Activated naive CD4-positive, alpha-beta T cell treated with anti-CD3 and anti-CD28 coated beads, Interleukin-2, amount 50 U/mL, for 24 hours (primary cell): Measurements from ENCODE around the gene KLK3.

Source experiments
- H3K27ac Mint-ChIP-seq: one replicate; pipeline ENCODE4 v1.8.0; 2021; ENCODE audit warnings: mild to moderate bottlenecking, mixed read lengths
- H3K27me3 Mint-ChIP-seq: one replicate; pipeline ENCODE4 v1.8.0; 2021; ENCODE audit warnings: mixed read lengths
- H3K36me3 Mint-ChIP-seq: one replicate; pipeline ENCODE4 v1.8.0; 2021; ENCODE audit warnings: mixed read lengths
- H3K4me1 Mint-ChIP-seq: one replicate; pipeline ENCODE4 v1.8.0; 2021; ENCODE audit warnings: mixed read lengths
- H3K4me3 Mint-ChIP-seq: one replicate; pipeline ENCODE4 v1.8.0; 2021; ENCODE audit warnings: mild to moderate bottlenecking, mixed read lengths
- H3K9me3 Mint-ChIP-seq: one replicate; pipeline ENCODE4 v1.8.0; 2021; ENCODE audit warnings: mixed read lengths

KLK3 gene

GRCh38 chr19:50897612-50898011 lies 42.9 kb downstream of the KLK3 start:
- Mint-ChIP-seq H3K36me3 (no peaks in the 10 kb centered on the region), H3K27me3 (peaks cover 8% of the 10 kb centered on the region), H3K9me3 (no peaks in the 10 kb centered on the region), H3K27ac (no peak overlapping the region), H3K4me1 (no peaks in the 10 kb centered on the region), H3K4me3 (no peak overlapping the region)

- Mint-ChIP-seq H3K4me3 (no peak overlapping the region), H3K27me3 (peaks cover 8% of the 10 kb centered on the region), H3K4me1 (no peaks in the 10 kb centered on the region), H3K36me3 (no peaks in the 10 kb centered on the region), H3K27ac (no peak overlapping the region), H3K9me3 (no peaks in the 10 kb centered on the region)
Observed at GRCh38 chr19:50898018-50898417, 43.3 kb downstream of the KLK3 start.

- Mint-ChIP-seq H3K36me3 (no peaks in the 10 kb centered on the region), H3K4me1 (no peaks in the 10 kb centered on the region), H3K27ac (no peak overlapping the region), H3K4me3 (no peak overlapping the region), H3K9me3 (no peaks in the 10 kb centered on the region), H3K27me3 (peaks cover 7% of the 10 kb centered on the region)
Observed at GRCh38 chr19:50899569-50899968, 44.9 kb downstream of the KLK3 start.

- H3K9me3 Mint-ChIP-seq, result no peaks in the 10 kb centered on the region
- H3K27ac Mint-ChIP-seq, result no peak overlapping the region
- peaks cover 20% of the 10 kb centered on the region for H3K27me3 Mint-ChIP-seq
- H3K4me3 Mint-ChIP-seq, result no peak overlapping the region
- no peaks in the 10 kb centered on the region for H3K4me1 Mint-ChIP-seq
- no peaks in the 10 kb centered on the region for H3K36me3 Mint-ChIP-seq
Observed at GRCh38 chr19:50902640-50903039, 47.9 kb downstream of the KLK3 start.

GRCh38 chr19:50906217-50906616 lies 51.5 kb downstream of the KLK3 start:
- peaks cover 47% of the 10 kb centered on the region for H3K27me3 Mint-ChIP-seq
- peaks cover 4% of the 10 kb centered on the region for H3K4me1 Mint-ChIP-seq

GRCh38 chr19:50908336-50908735 lies 53.6 kb downstream of the KLK3 start:
- Mint-ChIP-seq H3K27ac (no peak overlapping the region), H3K27me3 (peaks cover 53% of the 10 kb centered on the region), H3K4me3 (no peak overlapping the region), H3K36me3 (no peaks in the 10 kb centered on the region), H3K4me1 (peaks cover 4% of the 10 kb centered on the region), H3K9me3 (no peaks in the 10 kb centered on the region)

More at GRCh38 chr19:50906217-50906616, 51.5 kb downstream of the KLK3 start:
- H3K9me3 Mint-ChIP-seq, result no peaks in the 10 kb centered on the region
- no peak overlapping the region for H3K27ac Mint-ChIP-seq
- H3K36me3 Mint-ChIP-seq, result no peaks in the 10 kb centered on the region
- no peak overlapping the region for H3K4me3 Mint-ChIP-seq

- Mint-ChIP-seq H3K4me3 (peak overlapping the region; percentile 27), H3K27ac (no peak overlapping the region), H3K27me3 (peaks cover 52% of the 10 kb centered on the region), H3K9me3 (no peaks in the 10 kb centered on the region), H3K36me3 (no peaks in the 10 kb centered on the region), H3K4me1 (peaks cover 4% of the 10 kb centered on the region)
Observed at GRCh38 chr19:50909240-50910070, 54.7 kb downstream of the KLK3 start.
